ENCODE measurements around the gene ONECUT3. TPM values are rescaled to one million over a fixed set of nuclear protein-coding genes. Genes with fewer than 3 reads are reported as not detected.
A peak's percentile ranks its signal among the peaks of the same experiment; 100 is the strongest.

ONECUT3 gene
- total RNA-seq, 1 donor from 2014 or later: 41.9 TPM

DNA sequence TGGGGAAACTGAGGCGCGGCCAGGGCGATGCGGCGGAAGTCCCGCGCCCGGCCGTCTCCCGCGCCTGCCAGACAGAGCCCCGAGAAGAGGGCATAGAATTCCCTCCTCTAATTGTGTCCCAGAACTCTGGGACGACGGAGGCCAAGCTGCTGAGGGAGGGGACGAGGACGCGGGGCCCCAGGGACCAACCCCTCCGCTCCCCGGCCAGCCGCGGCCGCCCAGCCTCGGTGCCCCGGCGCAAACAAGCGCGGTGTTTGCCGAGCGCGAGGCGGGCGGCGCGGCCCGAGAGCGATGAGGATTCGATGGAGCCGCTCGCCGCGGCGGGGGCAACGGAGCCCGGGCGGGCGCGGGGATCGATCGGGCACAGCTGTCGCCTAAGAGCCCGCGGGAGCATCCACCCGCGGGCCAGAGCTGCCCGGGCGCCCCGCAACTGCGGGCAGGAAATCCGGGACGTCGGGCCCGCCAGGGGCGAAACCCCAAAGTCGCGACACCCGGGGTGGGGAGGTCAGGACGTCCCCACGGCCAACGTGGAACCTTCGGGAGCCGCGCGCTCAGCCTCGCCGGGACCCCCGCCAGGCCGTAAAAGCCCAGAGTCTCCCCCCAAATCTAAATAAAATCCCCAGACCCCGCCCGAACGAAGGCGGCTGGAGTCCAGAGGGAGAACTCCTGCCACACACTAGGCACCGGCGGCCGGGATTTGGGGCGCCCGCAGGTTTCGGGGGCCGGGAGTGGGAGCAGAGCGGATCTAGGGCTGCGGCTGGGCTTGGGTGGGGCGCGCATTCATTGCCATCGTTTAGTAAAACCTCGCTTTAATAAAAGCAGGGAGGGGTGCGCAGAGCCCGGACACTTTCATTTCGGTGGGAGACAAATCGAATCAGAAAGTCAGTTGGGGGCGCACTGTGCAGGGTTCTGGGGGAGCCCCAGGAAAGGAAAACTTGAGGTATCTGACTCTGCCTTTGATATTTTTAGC, 3.6 kb upstream of the ONECUT3 start:
- no peak for DNase-seq (ENCODE audit: low spot score, unreplicated experiment)
- Mint-ChIP-seq H3K4me1 (ENCODE audit: low read depth) (peaks cover 10% of the 10 kb centered on the region), H3K27me3 (peaks cover 27% of the 10 kb centered on the region), H3K36me3 (ENCODE audit: insufficient read depth) (no peaks in the 10 kb centered on the region), H3K4me3 (ENCODE audit: low read depth) (peak overlapping the region; percentile 50), H3K9me3 (ENCODE audit: low read depth) (no peaks in the 10 kb centered on the region), H3K27ac (peak overlapping the region; percentile 82)
- TF ChIP-seq CTCF (IDR thresholded peaks at IDR 0.05; ENCODE audit: unreplicated experiment): no peak

- H3K9me3 Mint-ChIP-seq (ENCODE audit: low read depth): no peaks in the 10 kb centered on the region
- no peak for DNase-seq (ENCODE audit: low spot score, unreplicated experiment)
- H3K4me1 Mint-ChIP-seq (ENCODE audit: low read depth): peaks cover 10% of the 10 kb centered on the region
- peak overlapping the region; percentile 82 for H3K27ac Mint-ChIP-seq
- peak overlapping the region; percentile 50 for H3K4me3 Mint-ChIP-seq (ENCODE audit: low read depth)
- no peaks in the 10 kb centered on the region for H3K36me3 Mint-ChIP-seq (ENCODE audit: insufficient read depth)
- H3K27me3 Mint-ChIP-seq: peaks cover 27% of the 10 kb centered on the region
- TF ChIP-seq CTCF (IDR thresholded peaks at IDR 0.05; ENCODE audit: unreplicated experiment): no peak
These were observed 2.8 kb upstream of the ONECUT3 start for GRCh38 chr19:1750343-1751021.

- Mint-ChIP-seq H3K27me3 (peaks cover 27% of the 10 kb centered on the region), H3K9me3 (ENCODE audit: low read depth) (no peaks in the 10 kb centered on the region)
These were observed 1.8 kb upstream of the ONECUT3 start for GRCh38 chr19:1751367-1752008.

DNA sequence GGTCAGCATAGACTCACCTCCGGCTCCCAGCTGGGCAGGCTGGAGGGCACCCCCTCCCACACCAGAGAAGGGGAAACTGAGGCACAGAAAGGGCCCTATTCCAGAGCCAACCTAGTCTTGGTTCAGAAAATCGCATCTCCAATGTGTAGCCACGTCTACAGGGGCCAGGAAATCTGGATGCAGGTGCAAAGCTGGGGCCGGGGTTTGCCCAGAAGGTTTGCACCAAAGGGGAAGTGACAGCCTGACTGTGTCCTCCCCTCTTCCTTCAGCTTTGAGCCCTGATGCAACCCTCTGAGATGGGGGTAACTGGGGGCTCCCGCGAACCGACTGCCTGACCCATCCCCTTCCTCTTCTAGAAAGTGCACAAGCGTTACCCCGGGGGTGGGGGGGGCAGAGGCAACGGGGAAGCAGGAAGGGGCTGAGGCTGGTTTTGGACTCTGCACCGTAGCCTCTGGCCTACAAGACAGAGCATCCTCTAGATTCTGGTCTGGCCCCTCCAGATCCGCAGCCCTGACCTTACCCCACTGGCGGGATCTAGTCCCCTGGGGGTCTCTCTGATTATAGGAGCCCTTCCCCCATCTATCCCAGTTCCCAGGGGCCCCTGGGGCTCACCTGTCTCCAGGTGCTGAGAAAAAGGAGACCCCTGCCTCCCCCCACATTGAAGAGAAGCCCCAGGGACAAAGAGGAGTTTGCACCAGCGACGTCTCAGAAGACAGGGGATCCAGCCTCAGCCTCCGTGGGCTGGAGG, 1.1 kb upstream of the ONECUT3 start:
- Mint-ChIP-seq H3K4me1 (ENCODE audit: low read depth) (peaks cover 15% of the 10 kb centered on the region), H3K36me3 (ENCODE audit: insufficient read depth) (no peaks in the 10 kb centered on the region), H3K4me3 (ENCODE audit: low read depth) (peak overlapping the region; percentile 60), H3K9me3 (ENCODE audit: low read depth) (no peaks in the 10 kb centered on the region), H3K27me3 (peaks cover 27% of the 10 kb centered on the region), H3K27ac (no peak overlapping the region)
- DNase-seq (ENCODE audit: low spot score, unreplicated experiment): no peak
- no peak for TF ChIP-seq CTCF (IDR thresholded peaks at IDR 0.05; ENCODE audit: unreplicated experiment)

More at GRCh38 chr19:1751367-1752008, 1.8 kb upstream of the ONECUT3 start:
- TF ChIP-seq CTCF (IDR thresholded peaks at IDR 0.05; ENCODE audit: unreplicated experiment): no peak
- no peak for DNase-seq (ENCODE audit: low spot score, unreplicated experiment)
- peak overlapping the region; percentile 41 for H3K4me3 Mint-ChIP-seq (ENCODE audit: low read depth)
- peaks cover 12% of the 10 kb centered on the region for H3K4me1 Mint-ChIP-seq (ENCODE audit: low read depth)
- H3K36me3 Mint-ChIP-seq (ENCODE audit: insufficient read depth): no peaks in the 10 kb centered on the region
- H3K27ac Mint-ChIP-seq: peak overlapping the region; percentile 76
